HCT116 (cell line): Measurements from ENCODE around the gene OLA1.

Experiments used
- CTCF ChIP-seq, 3 experiments: fragments of 200-600 bp in 1 of 3; sonication (generic) in 1 of 3; IDR thresholded peaks in 2 of 3; conservative IDR thresholded peaks in 1 of 3; 2 replicates each; pipeline ENCODE4 v1.5.1; 2012 to 2017; ENCODE audit warnings: low read depth in 2 of 3, low read length in 2 of 3, antibody characterized with exemption in 1 of 3, borderline replicate concordance in 1 of 3, control low read depth in 1 of 3, mild to moderate bottlenecking in 1 of 3, mixed read lengths in 1 of 3, mixed run types in 1 of 3, moderate library complexity in 1 of 3; ENCODE audit not compliant: insufficient read depth in 1 of 3
- FOSL1 ChIP-seq: IDR thresholded peaks from 2 replicates; pipeline ENCODE4 v1.6.1; 2012; ENCODE audit warnings: low read depth
- JUND ChIP-seq: IDR thresholded peaks from 2 replicates; pipeline ENCODE4 v1.6.1; 2012
- MAX ChIP-seq: IDR thresholded peaks from 2 replicates; pipeline ENCODE4 v1.6.1; 2012
- POLR2A ChIP-seq: IDR thresholded peaks from 2 replicates; pipeline ENCODE4 v1.7.0; 2011; ENCODE audit warnings: borderline replicate concordance; ENCODE audit not compliant: insufficient read depth, insufficient read length; ENCODE audit errors: extremely low read depth
- POLR2AphosphoS5 ChIP-seq: IDR thresholded peaks from 2 replicates; pipeline ENCODE4 v1.6.1; 2011; ENCODE audit warnings: mild to moderate bottlenecking, low read depth, low read length, moderate library complexity
- RAD21 ChIP-seq: IDR thresholded peaks from 2 replicates; pipeline ENCODE4 v1.6.1; 2012; ENCODE audit warnings: low read depth, mild to moderate bottlenecking
- SP1 ChIP-seq: IDR thresholded peaks from 2 replicates; pipeline ENCODE4 v1.6.1; 2012; ENCODE audit warnings: low read depth
- SRF ChIP-seq: IDR thresholded peaks from 2 replicates; pipeline ENCODE4 v1.6.1; 2012; ENCODE audit warnings: low read depth
- ZBTB33 ChIP-seq: IDR thresholded peaks from 2 replicates; pipeline ENCODE4 v1.6.1; 2011; ENCODE audit warnings: mild to moderate bottlenecking, low read length, moderate library complexity; ENCODE audit not compliant: insufficient replicate concordance; ENCODE audit errors: extremely low read depth
- ZFX ChIP-seq: fragments of 450-650 bp; IDR thresholded peaks from 2 replicates; pipeline ENCODE4 v1.6.1; 2017
- ZNF274 ChIP-seq: fragments of 200-500 bp; sonication (Bioruptor generic); IDR thresholded peaks from 2 replicates; pipeline ENCODE4 v1.6.1; 2014; ENCODE audit warnings: mild to moderate bottlenecking, low read depth, low read length, inconsistent platforms

GRCh38 chr2:174211954-174212353 lies 36.4 kb downstream of the OLA1 start:
- no peak for TF ChIP-seq POLR2AphosphoS5
- TF ChIP-seq CTCF (IDR thresholded peaks at IDR 0.05 in 2 of 3, conservative IDR thresholded peaks at IDR 0.05 in 1 of 3; ENCODE audit: borderline replicate concordance in 1 of 3, insufficient read depth in 1 of 3, low read depth in 2 of 3, low read length in 2 of 3): no peak
- TF ChIP-seq ZFX: no peak
- no peak for TF ChIP-seq MAX
- no peak for TF ChIP-seq POLR2A
- no peak for TF ChIP-seq SP1
- TF ChIP-seq ZBTB33: no peak
- no peak for TF ChIP-seq FOSL1
- TF ChIP-seq ZNF274: no peak
- no peak for TF ChIP-seq RAD21
- TF ChIP-seq JUND: no peak
- no peak for TF ChIP-seq SRF
